B cell (primary cell): ENCODE results near the gene CDH5. TPM values are rescaled to one million over a fixed set of nuclear protein-coding genes. Genes with fewer than 3 reads are reported as not detected.

Experiments used
- ATAC-seq: fragments of 200-7000 bp; cut with Tn5 transposase; one replicate; pipeline ENCODE4 v1.10.0; 2021; ENCODE audit warnings: low read depth, mild to moderate bottlenecking, moderate number of reproducible peaks, moderate library complexity
- CTCF ChIA-PET: fragments of 350-600 bp; sonication (Branson Sonifier 250); formaldehyde crosslinking; loops from one replicate; lab custom pipeline; 2021; ENCODE audit warnings: antibody characterized with exemption, inconsistent platforms; lab: Charles Lee
- POLR2A ChIA-PET: fragments of 350-600 bp; sonication (Branson Sonifier 250); formaldehyde crosslinking; loops from one replicate; lab custom pipeline; 2021; ENCODE audit warnings: antibody characterized with exemption; lab: Charles Lee
- DNase-seq: peaks from one replicate; pipeline ENCODE4 v3.0.0; 2013
- H2AFZ ChIP-seq: 2 replicates; pipeline ENCODE4 v1.6.1; 2012; ENCODE audit warnings: mild to moderate bottlenecking, low read depth, low read length; ENCODE audit not compliant: insufficient read depth, poor library complexity, severe bottlenecking
- H3K27ac ChIP-seq, 2 donors: 1 replicate in 1 of 2; 2 replicates in 1 of 2; pipeline ENCODE4 v1.5.1; 2012 to 2013; ENCODE audit warnings: low read length in 2 of 2, mild to moderate bottlenecking in 2 of 2, moderate library complexity in 1 of 2
- H3K27me3 ChIP-seq, 4 experiments: fragments of 200-600 bp in 1 of 4; sonication (generic) in 1 of 4; replicated peaks in 1 of 4; 1 replicate in 2 of 4; 2 replicates in 2 of 4; pipeline versions ENCODE4 v1.6.1 to v1.7.0; 2013 to 2016; ENCODE audit warnings: low read length in 3 of 4, mild to moderate bottlenecking in 2 of 4, mixed read lengths in 1 of 4, moderate library complexity in 1 of 4; ENCODE audit not compliant: insufficient read depth in 4 of 4, control insufficient read depth in 3 of 4; ENCODE audit errors: control extremely low read depth in 1 of 4
- H3K36me3 ChIP-seq, 2 experiments: replicated peaks in 1 of 2; 1 replicate in 1 of 2; 2 replicates in 1 of 2; pipeline versions ENCODE4 v1.6.1 to v1.7.1; 2013; ENCODE audit warnings: low read length in 1 of 2; ENCODE audit not compliant: insufficient read depth in 2 of 2, control insufficient read depth in 1 of 2; ENCODE audit errors: control extremely low read depth in 1 of 2, extremely low read depth in 1 of 2
- H3K4me1 ChIP-seq, 2 donors: fragments of 200-600 bp in 1 of 2; sonication (generic) in 1 of 2; 1 replicate in 1 of 2; 2 replicates in 1 of 2; pipeline versions ENCODE4 v1.5.1 to v1.6.1; 2013 to 2017; ENCODE audit warnings: low read length in 2 of 2; ENCODE audit not compliant: control insufficient read depth in 2 of 2, insufficient read depth in 2 of 2
- H3K4me2 ChIP-seq: replicated peaks from 2 replicates; pipeline ENCODE3; 2012; ENCODE audit warnings: mild to moderate bottlenecking, low read depth, low read length; ENCODE audit not compliant: poor library complexity, severe bottlenecking
- H3K4me3 ChIP-seq, 5 experiments: fragments of 200-600 bp in 1 of 5; sonication (generic) in 1 of 5; 1 replicate in 3 of 5; 2 replicates in 2 of 5; pipeline versions ENCODE4 v1.5.1 to v1.7.0; 2011 to 2016; ENCODE audit warnings: low read length in 4 of 5, mild to moderate bottlenecking in 4 of 5, low read depth in 2 of 5, control low read depth in 1 of 5, moderate library complexity in 1 of 5; ENCODE audit not compliant: insufficient read depth in 1 of 5; ENCODE audit errors: control extremely low read depth in 1 of 5, extremely low read depth in 1 of 5
- H3K79me2 ChIP-seq: fragments of 200-600 bp; sonication (generic); one replicate; pipeline ENCODE4 v1.6.0; 2016; ENCODE audit warnings: low read length; ENCODE audit not compliant: control insufficient read depth, insufficient read depth
- H3K9ac ChIP-seq: fragments of 200-600 bp; sonication (generic); 2 replicates; pipeline ENCODE4 v1.6.1; 2017; ENCODE audit warnings: mild to moderate bottlenecking, low read length, moderate library complexity
- H3K9me3 ChIP-seq, 3 donors: one replicate each; pipeline versions ENCODE4 v1.6.1 to v1.7.1; 2013; ENCODE audit warnings: low read length in 2 of 3; ENCODE audit not compliant: control insufficient read depth in 2 of 3, insufficient read depth in 1 of 3; ENCODE audit errors: control extremely low read depth in 1 of 3
- H4K20me1 ChIP-seq: 2 replicates; pipeline ENCODE4 v1.6.0; 2012; ENCODE audit warnings: mild to moderate bottlenecking, low read length; ENCODE audit not compliant: insufficient read depth, control insufficient read depth, poor library complexity, severe bottlenecking
- H3K27ac Mint-ChIP-seq: one replicate; pipeline ENCODE4 v1.8.0; 2021; ENCODE audit warnings: mixed read lengths
- H3K27me3 Mint-ChIP-seq: one replicate; pipeline ENCODE4 v1.8.0; 2021; ENCODE audit warnings: mixed read lengths
- H3K4me1 Mint-ChIP-seq: one replicate; pipeline ENCODE4 v1.8.0; 2021; ENCODE audit warnings: mixed read lengths
- H3K4me3 Mint-ChIP-seq: one replicate; pipeline ENCODE4 v1.8.0; 2021; ENCODE audit warnings: mixed read lengths
- H3K9me3 Mint-ChIP-seq: one replicate; pipeline ENCODE4 v1.8.0; 2022; ENCODE audit warnings: mixed read lengths; ENCODE audit not compliant: insufficient read depth
- EZH2 ChIP-seq: IDR thresholded peaks from 2 replicates; pipeline ENCODE4 v1.6.1; 2012; ENCODE audit warnings: borderline replicate concordance, low read depth, mild to moderate bottlenecking, moderate library complexity, low read length; ENCODE audit not compliant: insufficient read depth, poor library complexity, severe bottlenecking
- WGBS: methylation state at CpG from one replicate; pipeline ENCODE4 v1.1.5; 2013; ENCODE audit warnings: missing lambda C conversion rate; ENCODE audit not compliant: insufficient coverage; 5-methylcytosine and 5-hydroxymethylcytosine counted together
- intact Hi-C: fragments of 100-400 bp; cut with micrococcal nuclease; formaldehyde crosslinking; loops from one replicate; pipeline ENCODE4 v1.10.0; 2022
- polyA plus RNA-seq: library from polyadenylated mRNA; depleted of rRNA; stranded (reverse); fragments of >200 nt; gene quantifications from 2 replicates; pipeline ENCODE4 v1.2.3, GENCODE V29; 2012
- total RNA-seq, 2 donors: library from RNA; stranded (reverse); fragments of 120-200 nt in 1 of 2; gene quantifications; 1 replicate in 1 of 2; 2 replicates in 1 of 2; pipeline versions ENCODE4 v1.2.3 to v1.2.4, GENCODE V29; 2013 to 2022
- TF ChIP-seq, protein P1 (sequence below): fragments of 200-600 bp; IDR thresholded peaks from one replicate; pipeline ENCODE4 v1.8.0; 2022; ENCODE audit warnings: antibody characterized with exemption, mild to moderate bottlenecking

The CDH5 gene
- total and polyA plus RNA-seq, 2 donors (not counting 1 experiment from before 2014, with no cell fraction given), result not detected

DNA sequence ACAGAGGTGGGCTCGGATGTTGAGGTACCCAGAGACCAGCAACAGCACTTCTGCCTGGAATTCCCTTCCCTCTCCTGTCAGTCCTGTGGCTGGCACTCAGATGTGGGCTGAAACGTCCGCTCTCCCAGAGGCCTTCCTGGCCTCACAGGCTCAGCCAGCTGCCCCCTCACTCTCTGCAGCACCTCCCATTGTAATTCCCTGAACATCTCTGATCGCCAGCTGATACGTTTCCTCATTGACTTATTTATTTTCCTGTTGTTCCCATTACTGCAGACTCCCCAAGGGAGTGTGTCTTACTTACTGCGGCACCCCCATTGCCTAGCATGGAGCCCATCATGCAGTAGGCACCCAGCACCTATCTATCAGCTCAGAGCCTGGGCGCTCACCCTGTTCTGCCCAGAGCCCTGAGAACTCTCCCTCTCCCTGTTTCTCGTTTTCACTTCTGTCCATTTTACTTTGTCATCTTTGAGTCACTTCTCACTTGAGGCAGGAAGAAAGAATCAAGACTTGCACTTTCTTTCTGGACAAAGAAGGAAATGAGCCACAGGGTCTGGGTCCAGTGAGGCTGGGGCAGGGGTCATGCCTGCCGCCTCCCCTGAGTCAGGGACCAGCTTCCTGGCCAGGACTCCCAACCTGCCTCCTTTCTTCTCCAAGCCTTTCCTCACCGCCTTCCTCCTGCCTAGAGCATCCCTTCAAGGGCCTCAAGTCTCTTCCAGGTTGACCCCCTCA, 10.2 kb downstream of the CDH5 start:
- TF ChIP-seq, protein P1, sequence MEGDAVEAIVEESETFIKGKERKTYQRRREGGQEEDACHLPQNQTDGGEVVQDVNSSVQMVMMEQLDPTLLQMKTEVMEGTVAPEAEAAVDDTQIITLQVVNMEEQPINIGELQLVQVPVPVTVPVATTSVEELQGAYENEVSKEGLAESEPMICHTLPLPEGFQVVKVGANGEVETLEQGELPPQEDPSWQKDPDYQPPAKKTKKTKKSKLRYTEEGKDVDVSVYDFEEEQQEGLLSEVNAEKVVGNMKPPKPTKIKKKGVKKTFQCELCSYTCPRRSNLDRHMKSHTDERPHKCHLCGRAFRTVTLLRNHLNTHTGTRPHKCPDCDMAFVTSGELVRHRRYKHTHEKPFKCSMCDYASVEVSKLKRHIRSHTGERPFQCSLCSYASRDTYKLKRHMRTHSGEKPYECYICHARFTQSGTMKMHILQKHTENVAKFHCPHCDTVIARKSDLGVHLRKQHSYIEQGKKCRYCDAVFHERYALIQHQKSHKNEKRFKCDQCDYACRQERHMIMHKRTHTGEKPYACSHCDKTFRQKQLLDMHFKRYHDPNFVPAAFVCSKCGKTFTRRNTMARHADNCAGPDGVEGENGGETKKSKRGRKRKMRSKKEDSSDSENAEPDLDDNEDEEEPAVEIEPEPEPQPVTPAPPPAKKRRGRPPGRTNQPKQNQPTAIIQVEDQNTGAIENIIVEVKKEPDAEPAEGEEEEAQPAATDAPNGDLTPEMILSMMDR, result no peak
- TF ChIP-seq EZH2, result no peak
- H3K9me3 Mint-ChIP-seq, result peaks cover 9% of the 10 kb centered on the region
- DNase-seq, result no peak
- intact Hi-C loops, result no loop called here
- H3K79me2 ChIP-seq, result no peaks in the 10 kb centered on the region
- no peak overlapping the region for H3K27ac ChIP-seq
- CTCF ChIA-PET, result no interaction called here
- peaks cover 9% of the 10 kb centered on the region for H3K27me3 Mint-ChIP-seq
- POLR2A ChIA-PET, result no interaction called here
- H3K27me3 ChIP-seq, result peaks cover 0 to 8% (median 0%) of the 10 kb centered on the region in 4 experiments
- H4K20me1 ChIP-seq, result no peaks in the 10 kb centered on the region
- no peak overlapping the region for H3K27ac Mint-ChIP-seq
- no peaks in the 10 kb centered on the region for H3K36me3 ChIP-seq
- no peak overlapping the region for H3K4me2 ChIP-seq
- H2AFZ ChIP-seq, result no peak overlapping the region
- H3K4me3 Mint-ChIP-seq, result no peak overlapping the region
- H3K4me1 Mint-ChIP-seq, result no peaks in the 10 kb centered on the region
- H3K9me3 ChIP-seq, result no peaks in the 10 kb centered on the region
- H3K9ac ChIP-seq, result no peak overlapping the region
- WGBS, result 87% methylated on average over 10 of the region's 10 CpGs
- H3K4me1 ChIP-seq, result no peaks in the 10 kb centered on the region
- no peak for ATAC-seq
- no peak overlapping the region for H3K4me3 ChIP-seq

DNA sequence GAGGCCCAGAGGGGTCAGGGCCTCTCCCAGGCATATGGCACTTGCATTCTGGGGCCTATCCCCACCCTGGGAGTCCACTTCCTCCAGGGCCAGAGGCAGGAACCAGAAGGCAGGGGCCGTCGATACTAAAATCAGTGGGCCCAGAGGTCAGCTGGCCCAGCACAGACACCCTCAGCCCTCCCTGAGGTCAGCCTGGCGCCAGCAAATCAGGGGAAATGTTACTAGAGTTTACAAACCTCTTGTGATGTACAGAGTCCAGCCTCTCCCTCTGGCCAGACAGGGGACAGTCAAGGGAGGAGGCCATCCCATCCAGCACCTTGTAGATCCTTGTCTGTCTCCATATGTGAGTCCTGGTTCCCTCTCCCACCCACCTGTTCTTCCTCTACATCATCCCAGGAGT, 10.8 kb downstream of the CDH5 start:
- Histone ChIP-seq H3K9me3 (no peaks in the 10 kb centered on the region), H3K9ac (no peak overlapping the region), H3K36me3 (no peaks in the 10 kb centered on the region), H2AFZ (no peak overlapping the region), H3K4me1 (no peaks in the 10 kb centered on the region), H3K79me2 (no peaks in the 10 kb centered on the region), H4K20me1 (no peaks in the 10 kb centered on the region), H3K27me3 (peaks cover 0 to 8% (median 0%) of the 10 kb centered on the region in 4 experiments), H3K4me2 (no peak overlapping the region), H3K4me3 (no peak overlapping the region), H3K27ac (no peak overlapping the region)
- Mint-ChIP-seq H3K9me3 (peaks cover 9% of the 10 kb centered on the region), H3K4me1 (no peaks in the 10 kb centered on the region), H3K4me3 (no peak overlapping the region), H3K27me3 (peaks cover 9% of the 10 kb centered on the region), H3K27ac (no peak overlapping the region)
- DNase-seq, result no peak
- ChIA-PET CTCF (no interaction called here), POLR2A (no interaction called here)
- TF ChIP-seq, protein P1, result no peak
- no peak for ATAC-seq
- intact Hi-C loops, result no loop called here
- WGBS, result 93% methylated on average over 3 of the region's 3 CpGs
